H1 (cell line): ENCODE measurements around the gene QRICH1. TPM values are rescaled to one million over a fixed set of nuclear protein-coding genes. Genes with fewer than 3 reads are reported as not detected.

Experiments used
- CTCF ChIA-PET: fragments of 300-600 bp; sonication (Branson Sonifier 250); formaldehyde crosslinking; loops from one replicate; lab custom pipeline; 2021; ENCODE audit not compliant: partially characterized antibody; lab: Charles Lee
- POLR2A ChIA-PET: fragments of 300-600 bp; sonication (Branson Sonifier 250); formaldehyde crosslinking; loops from one replicate; lab custom pipeline; 2021; ENCODE audit warnings: inconsistent platforms; ENCODE audit not compliant: partially characterized antibody; lab: Charles Lee
- DNase-seq, 2 experiments: peaks; one replicate each; pipeline versions ENCODE4 v3.0.0 to v3.0.0-alpha.2; 2010 to 2022; ENCODE audit warnings: low spot score in 2 of 2, low read depth in 1 of 2, mixed read lengths in 1 of 2
- FAIRE-seq: peaks from 2 replicates; lab custom pipeline; 2011; peaks lifted over from hg19 to GRCh38; lab: Jason Lieb, UNC
- H2AFZ ChIP-seq: 2 replicates; pipeline ENCODE4 v1.8.1; 2012; ENCODE audit warnings: low read length, inconsistent platforms
- H2AK5ac ChIP-seq: 2 replicates; pipeline ENCODE4 v1.6.1; 2013; ENCODE audit warnings: low read depth, low read length
- H2BK120ac ChIP-seq: replicated peaks from 2 replicates; pipeline ENCODE3; 2013; ENCODE audit warnings: low read depth, low read length, inconsistent platforms
- H2BK12ac ChIP-seq: 2 replicates; pipeline ENCODE4 v1.6.1; 2013; ENCODE audit warnings: low read depth, low read length
- H2BK15ac ChIP-seq: 2 replicates; pipeline ENCODE4 v1.6.1; 2013; ENCODE audit warnings: low read length
- H2BK20ac ChIP-seq: 2 replicates; pipeline ENCODE4 v1.6.1; 2013; ENCODE audit warnings: low read length
- H2BK5ac ChIP-seq: 2 replicates; pipeline ENCODE4 v1.6.1; 2013; ENCODE audit warnings: low read depth, low read length
- H3K14ac ChIP-seq: 2 replicates; pipeline ENCODE4 v1.6.1; 2013; ENCODE audit warnings: inconsistent platforms; ENCODE audit not compliant: insufficient read length
- H3K18ac ChIP-seq: 2 replicates; pipeline ENCODE4 v1.6.1; 2013; ENCODE audit warnings: low read length; ENCODE audit errors: extremely low read depth
- H3K23ac ChIP-seq: 2 replicates; pipeline ENCODE4 v1.6.1; 2013; ENCODE audit warnings: inconsistent platforms; ENCODE audit not compliant: insufficient read length
- H3K23me2 ChIP-seq: 2 replicates; pipeline ENCODE4 v1.6.1; 2013; ENCODE audit warnings: low read depth, low read length
- H3K27ac ChIP-seq: 2 replicates; pipeline ENCODE4 v1.6.1; 2011; ENCODE audit warnings: low read depth, low read length, inconsistent platforms
- H3K27me3 ChIP-seq, 4 experiments: replicated peaks in 1 of 4; 1 replicate in 1 of 4; 2 replicates in 3 of 4; pipeline versions ENCODE4 v1.6.1 to v1.8.1; 2011 to 2013; ENCODE audit warnings: low read length in 3 of 4, mild to moderate bottlenecking in 3 of 4, inconsistent platforms in 2 of 4, mixed read lengths in 2 of 4, moderate library complexity in 1 of 4; ENCODE audit not compliant: control insufficient read depth in 3 of 4, insufficient read depth in 3 of 4; ENCODE audit errors: extremely low read depth in 1 of 4
- H3K36me3 ChIP-seq, 4 experiments: 2 replicates each; pipeline versions ENCODE4 v1.6.1 to v1.8.1; 2011 to 2013; ENCODE audit warnings: mild to moderate bottlenecking in 4 of 4, low read length in 3 of 4, moderate library complexity in 2 of 4, control low read depth in 1 of 4, inconsistent platforms in 1 of 4; ENCODE audit not compliant: insufficient read depth in 4 of 4, control insufficient read depth in 2 of 4
- H3K4ac ChIP-seq: replicated peaks from 2 replicates; pipeline ENCODE3; 2013; ENCODE audit warnings: low read length, low read depth, mixed read lengths, inconsistent platforms; ENCODE audit not compliant: insufficient read length
- H3K4me1 ChIP-seq, 4 experiments: replicated peaks in 1 of 4; 1 replicate in 1 of 4; 2 replicates in 3 of 4; pipeline versions ENCODE4 v1.6.1 to v1.8.1; 2011 to 2013; ENCODE audit warnings: low read length in 3 of 4, inconsistent platforms in 2 of 4, mixed read lengths in 1 of 4; ENCODE audit not compliant: insufficient read depth in 4 of 4, control insufficient read depth in 3 of 4
- H3K4me2 ChIP-seq, 2 experiments: 2 replicates each; pipeline versions ENCODE4 v1.6.1 to v1.8.1; 2011 to 2013; ENCODE audit warnings: low read depth in 2 of 2, low read length in 2 of 2, control low read depth in 1 of 2, inconsistent platforms in 1 of 2, mild to moderate bottlenecking in 1 of 2; ENCODE audit not compliant: insufficient read depth in 1 of 2
- H3K4me3 ChIP-seq, 4 experiments: fragments of 200-600, 300-600 bp in 1 of 4; sonication (generic), shearing (Covaris generic), sonication (Bioruptor Twin) in 1 of 4; 2 replicates each; pipeline versions ENCODE4 v1.5.1 to v1.8.1; 2011 to 2016; ENCODE audit warnings: low read length in 4 of 4, low read depth in 3 of 4, control low read depth in 2 of 4, inconsistent platforms in 2 of 4, mild to moderate bottlenecking in 2 of 4, mixed read lengths in 1 of 4, moderate library complexity in 1 of 4; ENCODE audit not compliant: insufficient read depth in 2 of 4; ENCODE audit errors: extremely low read depth in 1 of 4
- H3K56ac ChIP-seq: replicated peaks from 2 replicates; pipeline ENCODE3; 2013; ENCODE audit warnings: low read depth, mild to moderate bottlenecking, mixed read lengths, low read length, inconsistent platforms; ENCODE audit not compliant: insufficient read length
- H3K79me1 ChIP-seq: 2 replicates; pipeline ENCODE4 v1.6.1; 2013; ENCODE audit warnings: low read depth, low read length, control low read depth
- H3K79me2 ChIP-seq, 2 experiments: 2 replicates each; pipeline versions ENCODE4 v1.6.1 to v1.8.1; 2012 to 2013; ENCODE audit warnings: low read length in 2 of 2, mild to moderate bottlenecking in 2 of 2, inconsistent platforms in 1 of 2; ENCODE audit not compliant: insufficient read depth in 2 of 2, control insufficient read depth in 1 of 2
- H3K9ac ChIP-seq, 4 experiments: replicated peaks in 1 of 4; 1 replicate in 1 of 4; 2 replicates in 3 of 4; pipeline versions ENCODE4 v1.6.1 to v1.8.1; 2011 to 2013; ENCODE audit warnings: low read depth in 3 of 4, low read length in 3 of 4, control low read depth in 2 of 4, mild to moderate bottlenecking in 2 of 4, moderate library complexity in 2 of 4, inconsistent platforms in 1 of 4; ENCODE audit errors: extremely low read depth in 1 of 4
- H3K9me3 ChIP-seq, 2 experiments: 2 replicates each; pipeline versions ENCODE4 v1.6.1 to v1.8.1; 2012 to 2013; ENCODE audit warnings: mild to moderate bottlenecking in 2 of 2, moderate library complexity in 2 of 2, control low read depth in 1 of 2, inconsistent platforms in 1 of 2, low read depth in 1 of 2, low read length in 1 of 2, mixed read lengths in 1 of 2; ENCODE audit not compliant: insufficient read depth in 2 of 2
- H4K20me1 ChIP-seq, 2 experiments: replicated peaks in 1 of 2; 2 replicates each; pipeline versions ENCODE3 to v1.8.1; 2011 to 2013; ENCODE audit warnings: inconsistent platforms in 2 of 2, low read length in 2 of 2, mild to moderate bottlenecking in 1 of 2; ENCODE audit not compliant: insufficient read depth in 2 of 2, control insufficient read depth in 1 of 2
- H4K5ac ChIP-seq: 2 replicates; pipeline ENCODE4 v1.6.1; 2013; ENCODE audit warnings: low read length, low read depth, mixed read lengths, inconsistent platforms; ENCODE audit not compliant: insufficient read length
- H4K8ac ChIP-seq: 2 replicates; pipeline ENCODE4 v1.8.0; 2013; ENCODE audit warnings: mild to moderate bottlenecking, moderate library complexity, low read length, inconsistent platforms; ENCODE audit not compliant: insufficient read depth; ENCODE audit errors: extremely low read depth
- H4K91ac ChIP-seq: replicated peaks from 2 replicates; pipeline ENCODE3; 2013; ENCODE audit warnings: low read length, mixed read lengths, inconsistent platforms; ENCODE audit not compliant: insufficient read length
- BCL11A ChIP-seq, 2 experiments: IDR thresholded peaks; one replicate each; pipeline ENCODE4 v1.6.1; 2011; ENCODE audit warnings: low read depth in 2 of 2, low read length in 2 of 2, mild to moderate bottlenecking in 2 of 2
- EGR1 ChIP-seq: IDR thresholded peaks from 2 replicates; pipeline ENCODE4 v1.6.1; 2011; ENCODE audit warnings: low read depth, low read length, borderline replicate concordance
- JUND ChIP-seq: IDR thresholded peaks from 2 replicates; pipeline ENCODE4 v1.6.1; 2011; ENCODE audit warnings: mild to moderate bottlenecking, improper control_type of control experiment, low read length
- KDM4A ChIP-seq: IDR thresholded peaks from one replicate; pipeline ENCODE4 v1.7.1; 2012; ENCODE audit warnings: low read depth, mild to moderate bottlenecking, moderate library complexity, low read length, inconsistent platforms; ENCODE audit not compliant: severe bottlenecking
- KDM5A ChIP-seq: fragments of 200-600 bp; IDR thresholded peaks from 2 replicates; pipeline ENCODE4 v1.7.1; 2012; ENCODE audit warnings: mild to moderate bottlenecking, low read length, inconsistent platforms, mixed read lengths
- NRF1 ChIP-seq: IDR thresholded peaks from 2 replicates; pipeline ENCODE4 v1.6.1; 2011; ENCODE audit warnings: mild to moderate bottlenecking, low read depth, low read length, improper control_type of control experiment
- RFX5 ChIP-seq: IDR thresholded peaks from 2 replicates; pipeline ENCODE4 v1.6.1; 2011; ENCODE audit warnings: low read depth, low read length, improper control_type of control experiment, borderline replicate concordance
- RXRA ChIP-seq: IDR thresholded peaks from 2 replicates; pipeline ENCODE4 v1.6.1; 2011; ENCODE audit warnings: low read depth, mild to moderate bottlenecking, low read length, moderate library complexity; ENCODE audit not compliant: insufficient read depth
- SUZ12 ChIP-seq: fragments of 200-600 bp; sonication (generic); IDR thresholded peaks from 2 replicates; pipeline ENCODE4 v1.6.1; 2012; ENCODE audit warnings: mild to moderate bottlenecking, inconsistent platforms, low read length, moderate library complexity, mixed read lengths
- TCF12 ChIP-seq: IDR thresholded peaks from 2 replicates; pipeline ENCODE4 v1.6.1; 2011; ENCODE audit warnings: low read depth, mild to moderate bottlenecking, low read length
- WGBS, 2 experiments: shearing (Covaris generic) in 1 of 2; methylation state at CpG; one replicate each; pipeline versions ENCODE4 v1.1.6 to v1.1.7; 2013 to 2015; ENCODE audit warnings: low lambda C conversion rate in 2 of 2, mixed read lengths in 2 of 2, inconsistent platforms in 1 of 2, low coverage in 1 of 2, missing lambda C conversion rate in 1 of 2; ENCODE audit not compliant: insufficient replicate concordance in 2 of 2, insufficient coverage in 1 of 2, insufficient read length in 1 of 2; ENCODE audit errors: extremely low coverage in 1 of 2, missing lambda C conversion rate in 1 of 2; 5-methylcytosine and 5-hydroxymethylcytosine counted together
- polyA plus RNA-seq, 7 experiments: library from polyadenylated mRNA; depleted of rRNA in 3 of 7; stranded (reverse) in 5 of 7; unstranded in 2 of 7; fragments of >200 nt in 5 of 7; fragments of 200-250 nt in 2 of 7; gene quantifications; 1 replicate in 5 of 7; 2 replicates in 1 of 7; 4 replicates in 1 of 7; pipeline versions ENCODE4 v1.2.1 to v1.2.3, GENCODE V29; 2011 to 2013; ENCODE audit warnings: missing spikeins in 2 of 7, mixed read lengths in 2 of 7
- total RNA-seq: library from RNA; stranded (reverse); fragmentation: NEBNext Ultra II Directional; extraction: Animal tissue kit (Norgen Biotek cat#: 25700); gene quantifications from 2 replicates; pipeline ENCODE4 v1.2.1, GENCODE V29; 2021
- TF ChIP-seq, protein P1 (sequence below): IDR thresholded peaks from 2 replicates; pipeline ENCODE4 v1.6.1; 2012; ENCODE audit warnings: low read length, inconsistent platforms
- TF ChIP-seq, protein P2 (sequence below): IDR thresholded peaks from 2 replicates; pipeline ENCODE4 v1.6.1; 2011; ENCODE audit warnings: low read depth, mild to moderate bottlenecking, low read length; ENCODE audit not compliant: insufficient read depth

The QRICH1 gene
- total and polyA plus RNA-seq, 2 of the 8 experiments (the other 6 are each of a cell fraction or from before 2014, with no cell fraction given), result 128 to 142 TPM

DNA sequence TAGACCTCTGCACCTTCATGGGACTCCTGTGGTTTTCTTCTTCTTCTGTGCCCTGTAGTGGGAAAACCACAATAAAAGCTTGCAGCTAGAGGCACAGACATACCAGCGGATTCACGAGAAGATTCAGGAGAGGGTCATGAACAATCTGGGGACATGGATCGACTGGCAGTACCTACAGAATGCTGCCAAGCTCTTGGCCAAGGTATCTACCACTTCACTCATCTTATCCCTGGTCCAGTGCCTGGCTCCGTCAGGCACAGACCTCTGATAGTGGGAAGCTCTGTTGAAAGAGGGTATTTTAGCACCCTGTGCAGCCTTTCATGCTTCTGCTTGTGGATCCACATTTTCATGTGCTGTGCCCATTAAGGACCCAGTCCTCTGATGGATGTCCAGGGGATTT is 113.6 kb downstream of the QRICH1 start:
- Histone ChIP-seq H3K9me3 (no peaks in the 10 kb centered on the region), H3K23me2 (no peaks in the 10 kb centered on the region), H2BK12ac (no peak overlapping the region), H3K23ac (no peak overlapping the region), H3K9ac (no peak overlapping the region), H4K5ac (no peak overlapping the region), H3K79me2 (no peaks in the 10 kb centered on the region), H4K91ac (no peak overlapping the region), H3K27ac (no peak overlapping the region), H3K56ac (no peak overlapping the region), H2BK20ac (no peak overlapping the region), H3K4ac (no peak overlapping the region), H3K36me3 (peaks cover 18 to 79% (median 58%) of the 10 kb centered on the region in 4 experiments), H3K79me1 (0 out of 2 replicates have a peak, but pooled peaks cover 2% of the 10 kb centered on the region), H3K4me3 (no peak overlapping the region), H2AFZ (no peak overlapping the region), H3K4me1 (no peaks in the 10 kb centered on the region), H2BK5ac (no peak overlapping the region), H2BK15ac (no peak overlapping the region), H3K4me2 (no peak overlapping the region), H3K18ac (no peak overlapping the region), H2AK5ac (no peak overlapping the region), H4K20me1 (peaks cover 0 to 7% of the 10 kb centered on the region in 2 experiments), H3K27me3 (no peaks in the 10 kb centered on the region), H4K8ac (no peak overlapping the region), H2BK120ac (no peak overlapping the region), H3K14ac (no peak overlapping the region)
- POLR2A ChIA-PET, result interaction anchor here (0.9 to 3.4 kb wide), 5 partner anchors 9 to 377 kb away, joined by 3 to 13 read pairs (median 3); partner anchors contain the start of genes P4HTM and WDR6
- FAIRE-seq (no peak), DNase-seq (no peak)
- CTCF ChIA-PET, result interaction anchor here (0.6 to 3.7 kb wide), 4 partner anchors 8 to 42 kb away, joined by 3 to 22 read pairs (median 3); partner anchors contain the start of gene NDUFAF3
- WGBS, 2 experiments, result 88% methylated on average over 4 of the region's 4 CpGs; no CpG with 5 or more reads in 1 of the 2 experiments
- TF ChIP-seq KDM5A (no peak), JUND (no peak), TCF12 (no peak), NRF1 (no peak), SUZ12 (no peak), BCL11A (IDR thresholded peaks at IDR 0.05; ENCODE audit: low read depth in 2 of 2, low read length in 2 of 2) (no peak), RFX5 (no peak), EGR1 (no peak), RXRA (no peak), KDM4A (no peak)
- TF ChIP-seq, protein P1, sequence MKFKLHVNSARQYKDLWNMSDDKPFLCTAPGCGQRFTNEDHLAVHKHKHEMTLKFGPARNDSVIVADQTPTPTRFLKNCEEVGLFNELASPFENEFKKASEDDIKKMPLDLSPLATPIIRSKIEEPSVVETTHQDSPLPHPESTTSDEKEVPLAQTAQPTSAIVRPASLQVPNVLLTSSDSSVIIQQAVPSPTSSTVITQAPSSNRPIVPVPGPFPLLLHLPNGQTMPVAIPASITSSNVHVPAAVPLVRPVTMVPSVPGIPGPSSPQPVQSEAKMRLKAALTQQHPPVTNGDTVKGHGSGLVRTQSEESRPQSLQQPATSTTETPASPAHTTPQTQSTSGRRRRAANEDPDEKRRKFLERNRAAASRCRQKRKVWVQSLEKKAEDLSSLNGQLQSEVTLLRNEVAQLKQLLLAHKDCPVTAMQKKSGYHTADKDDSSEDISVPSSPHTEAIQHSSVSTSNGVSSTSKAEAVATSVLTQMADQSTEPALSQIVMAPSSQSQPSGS, result no peak
- TF ChIP-seq, protein P2, sequence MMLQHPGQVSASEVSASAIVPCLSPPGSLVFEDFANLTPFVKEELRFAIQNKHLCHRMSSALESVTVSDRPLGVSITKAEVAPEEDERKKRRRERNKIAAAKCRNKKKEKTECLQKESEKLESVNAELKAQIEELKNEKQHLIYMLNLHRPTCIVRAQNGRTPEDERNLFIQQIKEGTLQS, result no peak
